K562 (cell line): ENCODE data around the gene CXCR5. TPM values are rescaled to one million over a fixed set of nuclear protein-coding genes. Genes with fewer than 3 reads are reported as not detected.

Experiments
- ATF1 ChIP-seq, 2 experiments: fragments of 450-650 bp in 1 of 2; IDR thresholded peaks; 2 replicates each; pipeline ENCODE4 v1.6.1; 2016; ENCODE audit warnings: missing compliant biosample characterization in 1 of 2, missing genetic modification characterization in 1 of 2
- CEBPG ChIP-seq, 3 experiments: fragments of 200-800 bp in 1 of 3; sonication (Bioruptor generic) in 1 of 3; sonication (generic) in 1 of 3; formaldehyde crosslinking in 1 of 3; IDR thresholded peaks in 2 of 3; conservative IDR thresholded peaks in 1 of 3; 2 replicates each; pipeline versions ENCODE4 v1.6.1 to v1.8.0; 2016 to 2022; ENCODE audit warnings: missing compliant biosample characterization in 2 of 3, missing genetic modification characterization in 2 of 3, mild to moderate bottlenecking in 1 of 3, missing genetic modification reagents in 1 of 3
- DACH1 ChIP-seq: fragments of 450-650 bp; IDR thresholded peaks from 2 replicates; pipeline ENCODE4 v1.6.1; 2018; ENCODE audit not compliant: partially characterized antibody
- ESRRA ChIP-seq: fragments of 450-650 bp; IDR thresholded peaks from 2 replicates; pipeline ENCODE4 v1.6.1; 2014; ENCODE audit warnings: low read depth, mild to moderate bottlenecking, moderate library complexity, borderline replicate concordance
- ETV5 ChIP-seq: sonication (generic); formaldehyde crosslinking; IDR thresholded peaks from 2 replicates; pipeline ENCODE4 v1.4.0; 2020; ENCODE audit warnings: low read depth, mild to moderate bottlenecking, missing genetic modification reagents
- IFI16 ChIP-seq: fragments of 250-450 bp; sonication (Bioruptor Pico); IDR thresholded peaks from 2 replicates; pipeline ENCODE4 v2.1.2; 2022; ENCODE audit warnings: mild to moderate bottlenecking, inconsistent platforms
- PHF21A ChIP-seq: fragments of 450-650 bp; IDR thresholded peaks from 2 replicates; pipeline ENCODE4 v1.6.1; 2017; ENCODE audit warnings: low read depth, borderline replicate concordance
- POLR3G ChIP-seq: IDR thresholded peaks from 2 replicates; pipeline ENCODE4 v1.6.1; 2011; ENCODE audit not compliant: insufficient read length, insufficient replicate concordance; ENCODE audit errors: extremely low read depth
- RBM34 ChIP-seq: fragments of 200-400 bp; formaldehyde crosslinking; IDR thresholded peaks from 2 replicates; pipeline ENCODE4 v1.6.1; 2018; ENCODE audit warnings: low read length, borderline replicate concordance; ENCODE audit not compliant: insufficient read depth
- RFX7 ChIP-seq: fragments of 250-450 bp; sonication (Bioruptor Pico); IDR thresholded peaks from 2 replicates; pipeline ENCODE4 v1.5.1; 2021; ENCODE audit warnings: mild to moderate bottlenecking
- SRSF3 ChIP-seq: fragments of 200-400 bp; formaldehyde crosslinking; IDR thresholded peaks from 2 replicates; pipeline ENCODE4 v1.6.1; 2016; ENCODE audit warnings: mild to moderate bottlenecking, low read length, moderate library complexity; ENCODE audit not compliant: insufficient read depth
- U2AF1 ChIP-seq: fragments of 200-400 bp; formaldehyde crosslinking; optimal IDR thresholded peaks from 2 replicates; pipeline ENCODE3; 2017; ENCODE audit warnings: mild to moderate bottlenecking, low read depth, low read length, moderate library complexity
- ZNF217 ChIP-seq: sonication (generic); formaldehyde crosslinking; IDR thresholded peaks from 2 replicates; pipeline ENCODE4 v1.8.0; 2022; ENCODE audit warnings: mild to moderate bottlenecking, missing genetic modification reagents
- polyA plus RNA-seq, 8 experiments: library from polyadenylated mRNA; depleted of rRNA in 4 of 8; stranded (reverse) in 5 of 8; unstranded in 3 of 8; fragments of >200 nt; fragmentation: Nextera tagmentation in 2 of 8; fragmentation: Illumina TruSeq in 1 of 8; extraction: Ambion mirVana in 2 of 8; extraction: Trizol in 1 of 8; gene quantifications; 2 replicates each; pipeline versions ENCODE4 v1.2.1 to v1.2.3, GENCODE V29; 2011 to 2014; ENCODE audit warnings: inconsistent platforms in 1 of 8, missing spikeins in 1 of 8
- total RNA-seq, 7 experiments: library from RNA; depleted of rRNA in 6 of 7; stranded (reverse); fragments of >200 nt in 6 of 7; fragmentation: Illumina TruSeq in 2 of 7; extraction: Trizol in 2 of 7; gene quantifications; 2 replicates each; pipeline versions ENCODE4 v1.2.1 to v1.2.3, GENCODE V29; 2011 to 2021; ENCODE audit warnings: low replicate concordance in 1 of 7
- TF ChIP-seq, protein P1 (sequence below): fragments of 250-450 bp; sonication (Bioruptor Pico); IDR thresholded peaks from 2 replicates; pipeline ENCODE4 v1.5.0; 2021; ENCODE audit warnings: mild to moderate bottlenecking, moderate library complexity
- TF ChIP-seq, protein P2 (sequence below): sonication (generic); formaldehyde crosslinking; IDR thresholded peaks from 2 replicates; pipeline ENCODE4 v1.8.0; 2022; ENCODE audit warnings: mild to moderate bottlenecking, missing genetic modification reagents, borderline replicate concordance
- TF ChIP-seq, protein P3 (sequence below): fragments of 450-650 bp; IDR thresholded peaks from 2 replicates; pipeline ENCODE4 v1.6.1; 2016; ENCODE audit warnings: borderline replicate concordance

The CXCR5 gene
- total and polyA plus RNA-seq, 9 of the 15 experiments (the other 6 are each of a cell fraction or from before 2014, with no cell fraction given): 0.03 to 0.06 TPM; not detected in 7

DNA sequence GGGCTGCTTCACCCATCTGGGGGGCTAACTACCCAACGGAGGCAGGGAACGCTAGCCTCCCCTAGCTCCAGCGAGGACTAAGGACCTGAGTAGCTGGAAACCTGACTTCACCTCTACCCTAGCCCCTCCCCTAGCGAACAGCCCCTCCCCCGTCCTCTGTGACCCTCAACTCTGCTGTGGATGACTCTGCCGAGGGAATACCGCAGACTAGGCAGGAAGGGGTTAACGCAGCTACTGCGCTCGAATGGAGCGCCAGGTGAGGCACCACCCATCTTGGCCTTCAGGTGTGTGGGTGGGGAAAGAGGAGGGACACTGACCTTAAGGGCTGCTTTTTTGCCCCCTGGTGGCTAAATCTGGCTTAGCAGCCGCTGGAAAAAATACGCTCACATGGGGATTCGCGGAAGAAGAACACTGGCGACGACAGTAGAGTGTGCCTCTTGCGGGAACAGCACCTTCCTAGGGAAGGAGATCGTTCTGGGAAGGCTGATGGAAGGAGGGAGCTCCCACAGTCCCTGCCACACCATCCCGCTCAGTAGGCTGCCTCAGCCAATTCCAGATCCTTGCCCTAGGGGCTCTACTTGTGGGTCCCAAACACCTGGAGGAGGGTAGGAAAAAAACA, 46.5 kb downstream of the CXCR5 start (continued):
- TF ChIP-seq, protein P1, sequence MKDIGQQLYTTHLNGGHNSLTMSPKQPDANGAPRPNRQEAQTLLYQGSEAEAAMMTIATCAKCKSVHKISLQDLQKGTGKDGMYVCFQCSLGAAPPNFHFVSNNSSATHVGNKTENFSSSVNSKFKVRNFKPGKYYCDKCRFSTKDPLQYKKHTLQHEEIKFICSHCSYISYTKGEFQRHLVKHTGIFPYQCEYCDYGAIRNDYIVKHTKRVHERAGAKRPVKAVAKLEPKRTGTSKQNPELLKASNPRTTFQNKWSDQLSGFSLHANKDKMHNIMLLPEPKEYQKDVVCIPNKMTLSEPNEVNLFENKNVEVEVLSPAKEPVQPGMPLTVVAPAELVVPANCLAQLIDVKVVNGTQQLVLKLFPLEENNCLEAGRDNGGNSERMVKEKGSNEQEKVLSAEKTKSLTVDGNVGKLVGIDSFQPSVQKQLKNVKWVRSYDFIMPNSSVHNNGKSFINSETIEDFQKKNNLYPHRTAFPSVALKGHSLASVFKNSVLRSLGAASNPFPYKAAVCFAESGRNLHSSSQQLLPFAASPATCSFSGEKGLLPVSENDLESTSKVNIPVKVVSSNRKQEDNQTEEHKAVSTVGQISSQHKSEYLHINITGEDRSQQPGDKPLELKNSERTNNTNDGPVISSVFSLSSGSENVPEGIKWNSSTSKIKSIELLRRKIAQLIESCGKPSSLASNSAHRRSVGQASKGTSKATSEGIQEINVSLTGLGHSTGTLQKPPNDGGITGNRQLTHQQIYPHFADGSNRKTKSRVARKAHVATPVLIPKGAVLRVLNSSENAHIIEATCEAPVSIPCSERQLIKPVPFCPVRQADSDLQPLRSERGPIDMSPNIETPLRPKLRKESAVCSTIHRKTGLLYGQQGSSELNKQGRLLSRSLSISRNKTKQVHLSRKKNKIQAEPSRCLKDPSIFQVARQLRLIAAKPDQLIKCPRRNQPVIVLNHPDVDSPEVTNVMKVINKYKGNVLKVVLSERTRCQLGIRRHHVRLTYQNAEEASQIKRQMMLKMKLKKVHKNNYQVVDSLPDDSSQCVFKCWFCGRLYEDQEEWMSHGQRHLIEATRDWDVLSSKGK (CRISPR knock-in tag): no peak
- TF ChIP-seq POLR3G: no peak
- no peak for TF ChIP-seq ATF1 (CRISPR knock-in tag; IDR thresholded peaks at IDR 0.05)
- 0 out of 2 replicates have a peak, but pooled peaks have one; percentile 16 for TF ChIP-seq ATF1 (tag; IDR thresholded peaks at IDR 0.05)
- no peak for TF ChIP-seq RBM34
- TF ChIP-seq, protein P2, sequence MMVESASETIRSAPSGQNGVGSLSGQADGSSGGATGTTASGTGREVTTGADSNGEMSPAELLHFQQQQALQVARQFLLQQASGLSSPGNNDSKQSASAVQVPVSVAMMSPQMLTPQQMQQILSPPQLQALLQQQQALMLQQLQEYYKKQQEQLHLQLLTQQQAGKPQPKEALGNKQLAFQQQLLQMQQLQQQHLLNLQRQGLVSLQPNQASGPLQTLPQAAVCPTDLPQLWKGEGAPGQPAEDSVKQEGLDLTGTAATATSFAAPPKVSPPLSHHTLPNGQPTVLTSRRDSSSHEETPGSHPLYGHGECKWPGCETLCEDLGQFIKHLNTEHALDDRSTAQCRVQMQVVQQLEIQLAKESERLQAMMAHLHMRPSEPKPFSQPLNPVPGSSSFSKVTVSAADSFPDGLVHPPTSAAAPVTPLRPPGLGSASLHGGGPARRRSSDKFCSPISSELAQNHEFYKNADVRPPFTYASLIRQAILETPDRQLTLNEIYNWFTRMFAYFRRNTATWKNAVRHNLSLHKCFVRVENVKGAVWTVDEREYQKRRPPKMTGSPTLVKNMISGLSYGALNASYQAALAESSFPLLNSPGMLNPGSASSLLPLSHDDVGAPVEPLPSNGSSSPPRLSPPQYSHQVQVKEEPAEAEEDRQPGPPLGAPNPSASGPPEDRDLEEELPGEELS: no peak
- peak; percentile 88 for TF ChIP-seq ESRRA
- no peak for TF ChIP-seq CEBPG (CRISPR knock-in tag; IDR thresholded peaks at IDR 0.05)
- TF ChIP-seq CEBPG (tag; conservative IDR thresholded peaks at IDR 0.05 in 1 of 2, IDR thresholded peaks at IDR 0.05 in 1 of 2): no peak
- TF ChIP-seq U2AF1: no peak
- no peak for TF ChIP-seq IFI16 (CRISPR knock-in tag)
- TF ChIP-seq ZNF217 (CRISPR knock-in tag): no peak
- no peak for TF ChIP-seq RFX7 (CRISPR knock-in tag)
- TF ChIP-seq PHF21A: no peak
- no peak for TF ChIP-seq DACH1
- no peak for TF ChIP-seq SRSF3
- no peak for TF ChIP-seq ETV5
- TF ChIP-seq, protein P3, sequence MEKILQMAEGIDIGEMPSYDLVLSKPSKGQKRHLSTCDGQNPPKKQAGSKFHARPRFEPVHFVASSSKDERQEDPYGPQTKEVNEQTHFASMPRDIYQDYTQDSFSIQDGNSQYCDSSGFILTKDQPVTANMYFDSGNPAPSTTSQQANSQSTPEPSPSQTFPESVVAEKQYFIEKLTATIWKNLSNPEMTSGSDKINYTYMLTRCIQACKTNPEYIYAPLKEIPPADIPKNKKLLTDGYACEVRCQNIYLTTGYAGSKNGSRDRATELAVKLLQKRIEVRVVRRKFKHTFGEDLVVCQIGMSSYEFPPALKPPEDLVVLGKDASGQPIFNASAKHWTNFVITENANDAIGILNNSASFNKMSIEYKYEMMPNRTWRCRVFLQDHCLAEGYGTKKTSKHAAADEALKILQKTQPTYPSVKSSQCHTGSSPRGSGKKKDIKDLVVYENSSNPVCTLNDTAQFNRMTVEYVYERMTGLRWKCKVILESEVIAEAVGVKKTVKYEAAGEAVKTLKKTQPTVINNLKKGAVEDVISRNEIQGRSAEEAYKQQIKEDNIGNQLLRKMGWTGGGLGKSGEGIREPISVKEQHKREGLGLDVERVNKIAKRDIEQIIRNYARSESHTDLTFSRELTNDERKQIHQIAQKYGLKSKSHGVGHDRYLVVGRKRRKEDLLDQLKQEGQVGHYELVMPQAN: peak; percentile 20; the same call in 1 of the 2 replicates
